ENCODE results near the gene AMIGO3. TPM values are rescaled to one million over a fixed set of nuclear protein-coding genes. Genes with fewer than 3 reads are reported as not detected.
"Not testable (repeated sequence)": the region's sequence is repeated elsewhere in the genome, so short reads cannot be mapped to it uniquely, and the experiment has no call there.

The AMIGO3 gene
- not detected for total RNA-seq
- long read RNA-seq, partial matches to known transcripts, result 0 of 3 reads
- long read RNA-seq, other reads (novel, unspliced or antisense), result 0 of 3 reads

DNA sequence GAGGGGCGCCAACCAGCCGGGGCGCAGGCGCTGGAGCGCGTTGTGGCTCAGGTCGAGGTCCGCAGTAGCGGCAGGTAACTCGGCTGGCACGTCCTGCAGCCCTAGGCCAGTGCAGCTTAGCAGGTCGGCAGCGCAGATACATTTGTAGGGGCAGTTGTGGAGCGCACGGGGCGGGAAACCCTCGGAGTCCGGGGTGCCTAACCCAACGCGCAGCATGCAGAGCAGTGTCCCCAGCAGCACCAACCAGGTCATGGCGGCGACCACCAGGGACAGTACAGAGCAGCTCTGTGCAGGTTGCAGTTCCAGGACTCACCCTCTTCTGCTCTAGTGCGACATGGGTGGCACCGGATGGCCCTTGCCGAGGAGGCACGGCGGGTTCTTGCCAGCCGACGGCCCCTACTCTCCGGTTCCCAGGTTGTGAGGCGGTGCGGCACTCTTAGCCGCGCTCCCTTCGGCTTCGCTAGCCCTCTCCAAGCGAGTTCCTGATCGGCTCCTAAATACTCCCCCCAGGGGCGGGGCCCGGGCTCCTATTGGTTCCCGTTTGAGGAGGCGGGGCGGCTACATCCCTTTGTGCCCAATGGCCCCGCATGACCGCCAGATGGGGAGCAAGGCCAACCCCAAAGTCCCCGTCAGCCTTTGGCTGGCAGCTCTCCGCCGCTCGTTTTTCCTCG, at the start of gene AMIGO3:
TSS of gene AMIGO3 (minus strand) at position 471 of the 671 bp plus-strand sequence. CDS start at position 252, 219 bp downstream.
- ATAC-seq (peak; percentile 60), DNase-seq (peak; percentile 96 to 99)
- intact Hi-C loops (cut with DNase I, micrococcal nuclease), result loop anchor here in 1 of 2 donors (10.0 kb wide), 1 partner anchor 135 kb away; the partner anchor contains the start of gene TRAIP

- ATAC-seq (no peak), DNase-seq (no peak)
- intact Hi-C loops (cut with DNase I, micrococcal nuclease), result no loop called here
These were observed 44.5 kb upstream of the AMIGO3 start for GRCh38 chr3:49763981-49764380.

DNA sequence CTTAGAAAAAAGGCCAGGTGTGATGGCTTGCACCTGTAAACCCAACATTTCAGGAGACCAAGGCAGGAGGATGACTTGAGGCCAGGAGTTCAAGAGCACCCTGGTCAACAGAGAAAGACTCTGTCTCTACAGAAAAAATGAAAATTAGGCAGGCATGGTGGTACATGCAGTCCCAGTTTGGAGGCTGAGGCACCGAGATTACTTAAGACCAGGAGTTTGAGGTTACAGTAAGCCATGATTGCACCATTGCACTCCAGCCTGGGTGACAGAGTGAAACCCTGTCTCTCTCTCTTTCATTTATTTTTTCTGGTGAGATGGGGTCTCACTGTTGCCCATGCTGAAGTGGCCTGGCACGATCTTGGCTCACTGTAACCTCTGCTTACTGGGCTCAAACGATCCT, 42.2 kb upstream of the AMIGO3 start:
- no peak for ATAC-seq
- intact Hi-C loops (cut with DNase I, micrococcal nuclease), result no loop called here
- no peak for DNase-seq

- intact Hi-C loops (cut with DNase I, micrococcal nuclease), result no loop called here
- ATAC-seq (no peak), DNase-seq (no peak)
These were observed 39.7 kb upstream of the AMIGO3 start for GRCh38 chr3:49759226-49759625.

- intact Hi-C loops (cut with DNase I, micrococcal nuclease), result no loop called here
- ATAC-seq, result no peak
- DNase-seq, result no peak
These were observed 37.7 kb upstream of the AMIGO3 start for GRCh38 chr3:49757197-49757596.

GRCh38 chr3:49756036-49756435, 36.6 kb upstream of the AMIGO3 start:
- intact Hi-C loops (cut with DNase I, micrococcal nuclease), result no loop called here

GRCh38 chr3:49754536-49754935, 35.1 kb upstream of the AMIGO3 start:
- no peak for ATAC-seq
- DNase-seq, result no peak
- intact Hi-C loops (cut with DNase I, micrococcal nuclease), result no loop called here

More at GRCh38 chr3:49756036-49756435, 36.6 kb upstream of the AMIGO3 start:
- ATAC-seq (no peak), DNase-seq (no peak)

DNA sequence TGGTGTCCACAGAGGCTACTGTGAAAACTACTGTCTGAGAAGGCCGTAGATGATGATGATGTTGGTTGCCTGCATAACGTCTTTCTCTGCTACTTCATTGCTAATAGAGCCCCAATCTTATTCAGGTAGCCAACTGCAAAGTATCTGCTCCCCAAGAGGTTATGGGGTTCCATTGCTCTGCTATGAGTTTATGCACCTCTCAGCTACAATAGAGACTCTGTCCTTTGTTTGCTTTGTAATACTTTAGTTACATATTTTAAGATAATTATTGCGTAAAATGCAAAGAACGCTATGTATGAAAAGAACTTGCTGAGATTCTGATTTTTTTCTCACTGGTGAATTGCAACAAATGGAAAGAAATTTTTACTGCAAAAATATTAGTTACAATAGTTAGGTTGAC, 32.0 kb upstream of the AMIGO3 start:
- intact Hi-C loops (cut with DNase I, micrococcal nuclease), result no loop called here
- ATAC-seq, result no peak
- no peak for DNase-seq

DNA sequence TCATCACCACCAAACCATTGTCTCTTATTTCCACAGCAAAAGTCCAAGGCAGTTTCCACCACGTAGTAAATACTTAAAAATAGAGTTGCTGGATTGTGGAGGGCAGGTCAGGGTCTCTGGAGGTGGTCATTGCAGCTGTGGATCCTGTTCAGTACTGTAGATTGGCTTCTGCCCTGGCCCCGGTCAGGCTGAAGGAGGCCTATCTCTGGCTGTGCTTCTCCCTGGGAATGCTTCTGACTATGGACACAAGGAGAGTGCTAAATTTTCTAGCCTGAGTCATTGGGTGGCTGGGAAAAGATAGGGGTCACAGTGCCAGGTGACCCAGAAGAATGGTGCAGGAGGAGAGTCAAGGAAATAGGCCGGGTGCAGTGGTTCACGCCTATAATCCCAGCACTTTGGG, 30.6 kb upstream of the AMIGO3 start:
- ATAC-seq (no peak), DNase-seq (no peak)
- intact Hi-C loops (cut with DNase I, micrococcal nuclease), result no loop called here

DNA sequence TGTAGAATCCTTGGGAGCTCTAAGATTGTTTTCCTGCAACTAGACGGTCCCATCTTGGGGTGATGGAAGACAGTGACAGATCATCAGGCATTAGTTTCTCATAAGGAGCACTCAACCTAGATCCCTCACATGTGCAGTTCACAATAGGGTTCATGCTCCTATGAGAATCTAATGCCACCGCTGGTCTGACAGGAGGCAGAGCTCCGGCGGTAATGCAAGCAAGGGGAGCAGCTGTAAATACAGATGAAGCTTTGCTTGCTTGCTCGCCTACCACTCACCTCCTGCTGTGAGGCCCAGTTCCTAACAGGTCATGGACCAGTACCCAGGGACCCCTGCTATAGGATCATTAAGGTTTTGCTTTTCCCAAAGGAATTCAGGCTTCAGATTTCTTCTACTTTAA, 29.4 kb upstream of the AMIGO3 start:
- intact Hi-C loops (cut with DNase I, micrococcal nuclease); DNase-seq; ATAC-seq: not testable (repeated sequence)

GRCh38 chr3:49747792-49748480, 28.5 kb upstream of the AMIGO3 start:
- intact Hi-C loops (cut with DNase I, micrococcal nuclease), result no loop called here
- no peak for ATAC-seq

GRCh38 chr3:49745986-49746385, 26.5 kb upstream of the AMIGO3 start:
- intact Hi-C loops (cut with DNase I, micrococcal nuclease), result no loop called here
- DNase-seq (no peak), ATAC-seq (no peak)

More at GRCh38 chr3:49747792-49748480, 28.5 kb upstream of the AMIGO3 start:
- DNase-seq, result no peak

- ATAC-seq (no peak), DNase-seq (no peak)
- intact Hi-C loops (cut with DNase I, micrococcal nuclease), result no loop called here
These were observed 20.9 kb upstream of the AMIGO3 start for GRCh38 chr3:49740427-49740826.

DNA sequence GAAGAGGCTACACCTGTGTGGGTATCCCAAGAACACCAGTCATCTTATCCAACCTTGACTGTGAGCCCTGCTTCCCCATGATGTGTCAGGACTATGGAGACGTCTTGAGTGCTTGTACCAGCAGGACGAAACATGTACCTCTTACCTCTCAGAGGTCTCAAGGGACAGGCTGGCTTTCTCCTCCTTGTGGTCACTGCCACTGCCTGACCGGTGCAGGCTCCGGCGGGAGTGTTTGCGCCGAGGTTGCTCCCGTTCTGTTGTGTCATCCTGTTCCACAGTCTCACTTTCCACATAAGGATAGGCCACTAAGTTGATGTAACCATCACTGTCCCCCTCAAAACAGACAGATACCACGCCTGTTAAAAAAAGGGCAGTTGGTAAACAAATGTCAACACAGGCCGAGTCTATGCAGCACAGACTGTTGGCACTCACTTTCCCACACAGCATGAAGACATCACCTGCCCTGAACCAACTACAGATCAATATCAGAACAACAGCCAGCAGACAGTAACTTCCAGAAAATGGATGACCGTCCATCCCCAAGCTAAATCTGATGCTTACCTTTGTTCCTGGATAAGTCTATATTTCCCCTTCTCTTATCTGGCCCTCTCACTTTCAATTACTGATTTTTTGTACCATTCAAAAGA, 18.7 kb upstream of the AMIGO3 start:
- intact Hi-C loops (cut with DNase I, micrococcal nuclease), result no loop called here
- ATAC-seq (no peak), DNase-seq (no peak)

- ATAC-seq (peak; percentile 64), DNase-seq (no peak)
- intact Hi-C loops (cut with DNase I, micrococcal nuclease), result no loop called here
These were observed 15.3 kb upstream of the AMIGO3 start for GRCh38 chr3:49734752-49735151.

- intact Hi-C loops (cut with DNase I, micrococcal nuclease), result no loop called here
- ATAC-seq (no peak), DNase-seq (no peak)
These were observed 14.1 kb upstream of the AMIGO3 start for GRCh38 chr3:49733551-49733950.

DNA sequence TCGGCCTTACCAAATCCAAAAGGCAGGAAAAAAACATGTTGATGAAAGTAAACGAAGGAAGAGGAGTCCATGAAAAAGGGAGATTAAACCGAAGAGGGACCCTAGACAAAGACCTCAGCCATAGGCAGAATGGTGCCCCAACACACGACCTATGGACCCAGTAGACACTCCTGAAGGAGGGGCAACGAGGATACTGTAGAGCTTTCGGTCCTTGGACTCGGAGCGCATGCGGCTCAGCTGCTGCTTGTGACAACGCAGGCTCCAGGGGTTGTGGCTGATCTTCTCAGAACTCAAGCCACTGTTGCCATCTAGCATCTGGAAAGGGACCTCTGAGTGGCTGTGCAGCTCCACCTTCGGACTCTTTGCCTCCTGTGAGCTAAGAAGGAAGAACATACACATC, 13.1 kb upstream of the AMIGO3 start:
- intact Hi-C loops (cut with DNase I, micrococcal nuclease), result no loop called here

GRCh38 chr3:49729966-49730609, 10.6 kb upstream of the AMIGO3 start:
- DNase-seq, result no peak
- ATAC-seq, result no peak
- intact Hi-C loops (cut with DNase I, micrococcal nuclease), result no loop called here

More for the DNA sequence above, 13.1 kb upstream of the AMIGO3 start:
- DNase-seq (no peak), ATAC-seq (no peak)

- intact Hi-C loops (cut with DNase I, micrococcal nuclease), result no loop called here
- DNase-seq (no peak), ATAC-seq (no peak)
These were observed 8.5 kb upstream of the AMIGO3 start for GRCh38 chr3:49727924-49728361.

All from left colon (tissue), 2 donors.